Gastroesophageal sphincter (tissue), 3 donors: ENCODE data around the gene COL4A2.

Experiments used
- EP300 ChIP-seq: sonication (generic); formaldehyde crosslinking; IDR thresholded peaks from one replicate; pipeline ENCODE4 v1.6.1; 2017; ENCODE audit warnings: antibody characterized with exemption, mild to moderate bottlenecking
- POLR2A ChIP-seq, 2 donors: fragments of 450-650 bp; IDR thresholded peaks; one replicate each; pipeline ENCODE4 v1.6.1; 2017; ENCODE audit warnings: antibody characterized with exemption in 2 of 2, mild to moderate bottlenecking in 2 of 2, moderate library complexity in 1 of 2
- TF ChIP-seq, protein P1 (sequence below), 4 experiments: fragments of 200-600 bp in 2 of 4; fragments of 450-650 bp in 2 of 4; sonication (generic) in 1 of 4; IDR thresholded peaks; one replicate each; pipeline ENCODE4 v1.5.1; 2017 to 2019; ENCODE audit warnings: antibody characterized with exemption in 4 of 4, mild to moderate bottlenecking in 2 of 4, moderate library complexity in 2 of 4

DNA sequence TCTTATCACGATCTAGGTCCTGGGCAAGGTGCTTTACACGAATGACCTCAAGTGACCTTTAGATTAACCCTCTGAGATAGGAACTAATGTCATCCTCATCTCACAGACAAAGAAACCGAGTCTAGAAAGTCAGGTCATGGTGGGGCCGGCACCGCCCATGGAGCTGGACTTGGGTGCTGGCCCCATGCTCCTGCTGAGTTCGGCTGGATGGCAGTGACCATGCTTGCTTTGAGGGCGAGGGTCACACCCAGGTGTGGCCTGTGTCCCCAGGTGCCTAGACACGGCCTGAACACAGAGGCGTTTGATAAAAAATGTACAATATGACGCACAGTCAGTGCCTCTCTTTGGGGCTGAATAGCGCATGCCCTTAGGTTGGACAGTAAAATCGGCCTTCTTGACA is 26.8 kb downstream of the COL4A2 start:
- TF ChIP-seq, protein P1, sequence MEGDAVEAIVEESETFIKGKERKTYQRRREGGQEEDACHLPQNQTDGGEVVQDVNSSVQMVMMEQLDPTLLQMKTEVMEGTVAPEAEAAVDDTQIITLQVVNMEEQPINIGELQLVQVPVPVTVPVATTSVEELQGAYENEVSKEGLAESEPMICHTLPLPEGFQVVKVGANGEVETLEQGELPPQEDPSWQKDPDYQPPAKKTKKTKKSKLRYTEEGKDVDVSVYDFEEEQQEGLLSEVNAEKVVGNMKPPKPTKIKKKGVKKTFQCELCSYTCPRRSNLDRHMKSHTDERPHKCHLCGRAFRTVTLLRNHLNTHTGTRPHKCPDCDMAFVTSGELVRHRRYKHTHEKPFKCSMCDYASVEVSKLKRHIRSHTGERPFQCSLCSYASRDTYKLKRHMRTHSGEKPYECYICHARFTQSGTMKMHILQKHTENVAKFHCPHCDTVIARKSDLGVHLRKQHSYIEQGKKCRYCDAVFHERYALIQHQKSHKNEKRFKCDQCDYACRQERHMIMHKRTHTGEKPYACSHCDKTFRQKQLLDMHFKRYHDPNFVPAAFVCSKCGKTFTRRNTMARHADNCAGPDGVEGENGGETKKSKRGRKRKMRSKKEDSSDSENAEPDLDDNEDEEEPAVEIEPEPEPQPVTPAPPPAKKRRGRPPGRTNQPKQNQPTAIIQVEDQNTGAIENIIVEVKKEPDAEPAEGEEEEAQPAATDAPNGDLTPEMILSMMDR (IDR thresholded peaks at IDR 0.05) = no peak
- TF ChIP-seq POLR2A (IDR thresholded peaks at IDR 0.05) (no peak), EP300 (no peak)
